Measurements from ENCODE around the gene GCNT2. TPM values are rescaled to one million over a fixed set of nuclear protein-coding genes. Genes with fewer than 3 reads are reported as not detected.

The GCNT2 gene
- total RNA-seq (ENCODE audit: unreplicated experiment) = 71.1 TPM
- long read RNA-seq, full-length matches to known transcripts = 5 of 5 reads
- long read RNA-seq, partial matches to known transcripts = 0 of 5 reads
- long read RNA-seq, other reads (novel, unspliced or antisense) = 0 of 5 reads

DNA sequence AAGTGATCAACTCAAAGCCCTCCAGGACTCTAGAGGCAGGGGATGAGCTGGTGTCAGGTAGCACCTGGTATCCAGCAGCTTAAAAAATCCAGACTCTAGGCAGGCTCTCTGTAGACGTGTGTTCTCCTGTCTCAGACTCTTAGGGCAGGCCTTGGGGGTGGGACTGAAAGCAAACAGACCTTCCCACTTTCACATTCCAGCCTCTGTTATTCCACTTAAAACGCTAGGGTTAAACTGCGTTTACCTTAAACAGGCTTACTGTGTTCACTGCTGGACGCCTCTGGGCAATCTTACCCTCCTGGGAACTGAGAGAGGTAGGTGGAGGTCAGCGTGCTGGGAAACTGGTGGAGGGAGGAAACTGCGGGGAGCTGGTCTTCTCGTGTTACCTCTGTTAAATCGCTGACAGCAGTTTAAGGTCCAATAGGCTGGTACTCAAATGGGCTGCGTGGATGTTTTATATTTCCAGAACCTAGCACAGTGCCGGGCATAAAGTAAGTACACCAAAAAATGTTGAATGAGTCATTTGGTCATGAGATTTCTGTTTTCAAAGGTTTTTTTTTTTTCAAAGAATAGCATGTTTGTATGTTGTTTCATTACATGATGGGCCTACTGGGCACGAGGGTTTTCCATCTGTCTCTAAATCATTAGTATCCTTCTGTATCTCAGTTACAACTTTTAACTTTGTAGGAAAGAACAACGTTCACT is at the start of gene GCNT2:
Gene GCNT2 (plus strand): TSS at position 248 of the 705 bp plus-strand sequence. CDS start 7,561 bp downstream, outside the sequence.
- Mint-ChIP-seq H3K4me3 (ENCODE audit: unreplicated experiment) (peak within 1 kb of the TSS; percentile 40), H3K9me3 (ENCODE audit: unreplicated experiment) (no peaks in the 10 kb centered on the region), H3K27ac (ENCODE audit: unreplicated experiment) (peak within 1 kb of the TSS; percentile 88), H3K27me3 (ENCODE audit: unreplicated experiment) (no peaks in the 10 kb centered on the region), H3K36me3 (ENCODE audit: low read depth, unreplicated experiment) (no peaks in the 10 kb centered on the region), H3K4me1 (ENCODE audit: unreplicated experiment) (peaks cover 42% of the 10 kb centered on the region)
- no peak for DNase-seq (ENCODE audit: low spot score)
- TF ChIP-seq, protein P1, sequence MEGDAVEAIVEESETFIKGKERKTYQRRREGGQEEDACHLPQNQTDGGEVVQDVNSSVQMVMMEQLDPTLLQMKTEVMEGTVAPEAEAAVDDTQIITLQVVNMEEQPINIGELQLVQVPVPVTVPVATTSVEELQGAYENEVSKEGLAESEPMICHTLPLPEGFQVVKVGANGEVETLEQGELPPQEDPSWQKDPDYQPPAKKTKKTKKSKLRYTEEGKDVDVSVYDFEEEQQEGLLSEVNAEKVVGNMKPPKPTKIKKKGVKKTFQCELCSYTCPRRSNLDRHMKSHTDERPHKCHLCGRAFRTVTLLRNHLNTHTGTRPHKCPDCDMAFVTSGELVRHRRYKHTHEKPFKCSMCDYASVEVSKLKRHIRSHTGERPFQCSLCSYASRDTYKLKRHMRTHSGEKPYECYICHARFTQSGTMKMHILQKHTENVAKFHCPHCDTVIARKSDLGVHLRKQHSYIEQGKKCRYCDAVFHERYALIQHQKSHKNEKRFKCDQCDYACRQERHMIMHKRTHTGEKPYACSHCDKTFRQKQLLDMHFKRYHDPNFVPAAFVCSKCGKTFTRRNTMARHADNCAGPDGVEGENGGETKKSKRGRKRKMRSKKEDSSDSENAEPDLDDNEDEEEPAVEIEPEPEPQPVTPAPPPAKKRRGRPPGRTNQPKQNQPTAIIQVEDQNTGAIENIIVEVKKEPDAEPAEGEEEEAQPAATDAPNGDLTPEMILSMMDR (IDR thresholded peaks at IDR 0.05; ENCODE audit: unreplicated experiment) = no peak

DNA sequence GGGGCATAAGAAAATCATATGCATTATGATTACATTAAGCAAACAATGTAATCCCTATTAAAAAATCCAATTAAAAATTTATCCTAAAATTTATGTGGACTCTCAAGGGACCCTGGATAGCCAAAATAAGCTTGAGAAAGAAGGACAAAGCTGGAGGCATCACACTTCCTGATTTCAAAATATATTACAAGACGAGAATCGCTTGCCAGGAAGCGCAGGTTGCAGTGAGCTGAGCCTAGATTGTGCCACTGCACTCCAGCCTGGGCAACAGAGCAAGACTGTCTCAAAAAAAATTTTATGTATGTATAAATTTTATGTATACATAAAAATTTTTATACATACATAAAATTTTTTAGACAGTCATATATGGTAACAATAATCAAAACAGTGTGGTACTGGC is 48.5 kb upstream of the GCNT2 start:
- peaks cover 4% of the 10 kb centered on the region for H3K36me3 Mint-ChIP-seq (ENCODE audit: low read depth, unreplicated experiment)

DNA sequence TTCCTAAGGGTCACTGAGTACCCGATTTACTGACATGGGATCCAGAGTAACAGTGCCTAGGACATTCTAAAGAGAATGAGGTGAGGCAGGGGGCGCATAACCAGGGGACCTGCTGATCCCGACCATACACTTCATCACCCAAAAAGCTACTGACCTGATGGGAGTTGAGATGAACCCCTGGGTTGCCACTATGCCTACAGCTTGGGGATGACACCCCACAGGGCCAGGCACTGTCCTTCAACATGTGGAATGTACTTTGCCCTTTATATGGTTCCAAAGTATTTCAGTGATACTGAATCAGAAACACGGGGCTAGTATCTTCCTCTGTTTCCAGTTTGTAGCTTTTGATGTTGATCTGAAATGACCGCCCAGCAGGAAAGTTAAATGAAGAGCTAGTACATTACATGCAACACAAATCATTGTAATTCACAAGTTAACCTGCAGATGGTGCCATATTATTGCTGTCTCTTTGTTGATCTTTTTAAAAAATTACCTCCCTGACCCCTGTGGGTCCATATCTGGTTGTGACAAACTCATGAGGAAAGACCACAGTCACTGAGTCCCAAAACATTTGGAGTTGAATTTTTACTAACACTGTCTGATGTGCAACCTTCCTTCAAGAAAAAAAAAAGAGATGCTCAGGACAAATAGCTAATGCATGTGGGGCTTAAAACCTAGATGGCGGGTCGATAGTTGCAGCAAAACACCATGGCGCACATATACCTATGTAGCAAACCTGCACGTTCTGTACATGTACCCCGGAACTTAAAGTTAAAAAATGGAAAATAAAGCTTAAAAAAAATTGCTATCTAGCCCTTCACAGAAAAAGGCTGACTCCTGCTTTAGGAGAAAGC is 42.7 kb upstream of the GCNT2 start:
- no peaks in the 10 kb centered on the region for H3K4me1 Mint-ChIP-seq (ENCODE audit: unreplicated experiment)
- TF ChIP-seq, protein P1 (IDR thresholded peaks at IDR 0.05; ENCODE audit: unreplicated experiment) = peak; percentile 91
- peaks cover 2% of the 10 kb centered on the region for H3K27me3 Mint-ChIP-seq (ENCODE audit: unreplicated experiment)
- H3K4me3 Mint-ChIP-seq (ENCODE audit: unreplicated experiment) = no peak overlapping the region
- H3K9me3 Mint-ChIP-seq (ENCODE audit: unreplicated experiment) = no peaks in the 10 kb centered on the region
- H3K36me3 Mint-ChIP-seq (ENCODE audit: low read depth, unreplicated experiment) = no peaks in the 10 kb centered on the region
- DNase-seq (ENCODE audit: low spot score) = peak; percentile 33
- no peak overlapping the region for H3K27ac Mint-ChIP-seq (ENCODE audit: unreplicated experiment)

More for the DNA sequence above, 48.5 kb upstream of the GCNT2 start:
- TF ChIP-seq, protein P1 (IDR thresholded peaks at IDR 0.05; ENCODE audit: unreplicated experiment) = no peak
- Mint-ChIP-seq H3K4me1 (ENCODE audit: unreplicated experiment) (no peaks in the 10 kb centered on the region), H3K27ac (ENCODE audit: unreplicated experiment) (no peak overlapping the region), H3K4me3 (ENCODE audit: unreplicated experiment) (no peak overlapping the region), H3K27me3 (ENCODE audit: unreplicated experiment) (no peaks in the 10 kb centered on the region), H3K9me3 (ENCODE audit: unreplicated experiment) (no peaks in the 10 kb centered on the region)
- DNase-seq (ENCODE audit: low spot score) = no peak

DNA sequence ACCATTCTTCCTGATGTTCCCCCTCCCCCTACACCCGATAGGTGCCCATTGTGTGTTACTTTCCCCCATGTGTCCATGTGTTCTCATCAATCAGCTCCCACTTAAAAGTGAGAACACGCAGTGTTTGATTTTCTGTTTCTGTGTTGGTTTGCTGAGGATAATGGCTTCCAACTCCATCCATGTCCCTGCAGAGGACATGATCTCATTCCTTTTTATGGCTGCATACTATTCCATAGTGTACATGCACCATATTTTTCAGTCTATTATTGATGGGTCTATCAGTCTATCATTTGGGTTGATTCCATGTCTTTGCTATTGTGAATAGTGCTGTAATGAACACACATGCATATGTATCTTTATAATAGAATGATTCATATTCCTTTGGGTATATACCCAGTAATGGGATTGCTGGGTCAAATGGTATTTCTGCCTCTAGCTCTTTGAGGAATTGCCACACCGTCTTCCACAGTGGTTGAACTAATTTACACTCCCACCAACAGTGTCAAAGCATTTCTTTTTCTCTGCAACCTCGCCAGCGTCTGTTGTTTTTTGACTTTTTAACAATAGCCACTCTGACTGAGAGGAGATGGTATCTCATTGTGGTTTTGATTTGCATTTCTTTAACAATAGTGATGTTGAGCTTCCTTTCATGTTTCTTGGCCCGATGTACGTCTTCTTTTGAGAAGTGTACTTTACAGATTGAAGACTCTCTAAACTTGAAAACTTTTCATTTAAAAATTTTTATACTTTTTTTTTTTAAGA is 41.0 kb upstream of the GCNT2 start:
- H3K27ac Mint-ChIP-seq (ENCODE audit: unreplicated experiment) = peak overlapping the region; percentile 48
- peaks cover 2% of the 10 kb centered on the region for H3K27me3 Mint-ChIP-seq (ENCODE audit: unreplicated experiment)
- TF ChIP-seq, protein P1 (IDR thresholded peaks at IDR 0.05; ENCODE audit: unreplicated experiment) = no peak
- H3K9me3 Mint-ChIP-seq (ENCODE audit: unreplicated experiment) = no peaks in the 10 kb centered on the region
- no peaks in the 10 kb centered on the region for H3K36me3 Mint-ChIP-seq (ENCODE audit: low read depth, unreplicated experiment)
- no peaks in the 10 kb centered on the region for H3K4me1 Mint-ChIP-seq (ENCODE audit: unreplicated experiment)
- H3K4me3 Mint-ChIP-seq (ENCODE audit: unreplicated experiment) = no peak overlapping the region
- no peak for DNase-seq (ENCODE audit: low spot score)

All from endothelial cell (in vitro differentiated cells).